ENCODE results near the gene BASP1. TPM values are rescaled to one million over a fixed set of nuclear protein-coding genes. Genes with fewer than 3 reads are reported as not detected.

The BASP1 gene
- total and polyA plus RNA-seq, 2 donors (not counting 1 experiment from before 2014, with no cell fraction given) = 53.0 to 66.4 TPM

- no peaks in the 10 kb centered on the region for H4K20me1 ChIP-seq (ENCODE audit: control insufficient read depth, insufficient read depth, low read length, poor library complexity, severe bottlenecking)
- no peak overlapping the region for H3K4me2 ChIP-seq (replicated peaks; ENCODE audit: low read depth, low read length, poor library complexity, severe bottlenecking)
- no peak overlapping the region for H3K4me3 ChIP-seq (ENCODE audit: control extremely low read depth in 1 of 5, extremely low read depth in 1 of 5, insufficient read depth in 1 of 5, low read depth in 2 of 5, low read length in 4 of 5)
- Mint-ChIP-seq H3K27me3 (no peaks in the 10 kb centered on the region), H3K27ac (no peak overlapping the region), H3K9me3 (ENCODE audit: insufficient read depth) (no peaks in the 10 kb centered on the region), H3K4me1 (peaks cover 12% of the 10 kb centered on the region), H3K4me3 (no peak overlapping the region)
- no peaks in the 10 kb centered on the region for H3K36me3 ChIP-seq (replicated peaks in 1 of 2; ENCODE audit: control extremely low read depth in 1 of 2, control insufficient read depth in 1 of 2, extremely low read depth in 1 of 2, insufficient read depth in 2 of 2, low read length in 1 of 2)
- CTCF ChIA-PET = no interaction called here
- DNase-seq (no peak), ATAC-seq (ENCODE audit: low read depth) (no peak)
- H2AFZ ChIP-seq (ENCODE audit: insufficient read depth, low read depth, low read length, poor library complexity, severe bottlenecking) = no peak overlapping the region
- no peaks in the 10 kb centered on the region for H3K79me2 ChIP-seq (ENCODE audit: control insufficient read depth, insufficient read depth, low read length)
- WGBS (ENCODE audit: insufficient coverage) = 87% methylated on average over 14 of the region's 16 CpGs
- TF ChIP-seq EZH2 (IDR thresholded peaks at IDR 0.05; ENCODE audit: borderline replicate concordance, insufficient read depth, low read depth, low read length, poor library complexity, severe bottlenecking) (no peak), CTCF (IDR thresholded peaks at IDR 0.05) (no peak)
- POLR2A ChIA-PET = no interaction called here
- H3K27ac ChIP-seq (ENCODE audit: low read length in 2 of 2) = no peak overlapping the region
- H3K4me1 ChIP-seq (ENCODE audit: control insufficient read depth in 2 of 2, insufficient read depth in 2 of 2, low read length in 2 of 2) = peaks cover 0 to 8% of the 10 kb centered on the region in 2 donors
- H3K27me3 ChIP-seq (replicated peaks in 1 of 4; ENCODE audit: control extremely low read depth in 1 of 4, control insufficient read depth in 3 of 4, insufficient read depth in 4 of 4, low read length in 3 of 4) = no peaks in the 10 kb centered on the region
- H3K9me3 ChIP-seq (ENCODE audit: control extremely low read depth in 1 of 3, control insufficient read depth in 2 of 3, insufficient read depth in 1 of 3, low read length in 2 of 3) = peaks cover 0 to 5% (median 0%) of the 10 kb centered on the region in 3 donors
- no peak overlapping the region for H3K9ac ChIP-seq (ENCODE audit: low read length)
- intact Hi-C loops (cut with micrococcal nuclease) = loop anchor here (2.0 kb wide), 1 partner anchor 27 kb away; no protein-coding TSS in a partner anchor
Measured at GRCh38 chr5:17289681-17290539, 72.5 kb downstream of the BASP1 start.

- no peak for ATAC-seq (ENCODE audit: low read depth)
- no peak for TF ChIP-seq CTCF (IDR thresholded peaks at IDR 0.05)
- TF ChIP-seq EZH2 (IDR thresholded peaks at IDR 0.05; ENCODE audit: borderline replicate concordance, insufficient read depth, low read depth, low read length, poor library complexity, severe bottlenecking) = no peak
- no peaks in the 10 kb centered on the region for H3K27me3 ChIP-seq (replicated peaks in 1 of 4; ENCODE audit: control extremely low read depth in 1 of 4, control insufficient read depth in 3 of 4, insufficient read depth in 4 of 4, low read length in 3 of 4)
- H3K4me1 Mint-ChIP-seq = peaks cover 8% of the 10 kb centered on the region
- H2AFZ ChIP-seq (ENCODE audit: insufficient read depth, low read depth, low read length, poor library complexity, severe bottlenecking) = no peak overlapping the region
- peaks cover 0 to 5% of the 10 kb centered on the region in 2 donors for H3K4me1 ChIP-seq (ENCODE audit: control insufficient read depth in 2 of 2, insufficient read depth in 2 of 2, low read length in 2 of 2)
- no peaks in the 10 kb centered on the region for H3K36me3 ChIP-seq (replicated peaks in 1 of 2; ENCODE audit: control extremely low read depth in 1 of 2, control insufficient read depth in 1 of 2, extremely low read depth in 1 of 2, insufficient read depth in 2 of 2, low read length in 1 of 2)
- ChIA-PET CTCF (no interaction called here), POLR2A (no interaction called here)
- no peak for DNase-seq
- 96% methylated on average over 6 of the region's 9 CpGs for WGBS (ENCODE audit: insufficient coverage)
- no peak overlapping the region for H3K9ac ChIP-seq (ENCODE audit: low read length)
- intact Hi-C loops (cut with micrococcal nuclease) = loop anchor here (2.0 kb wide), 1 partner anchor 26 kb away; no protein-coding TSS in a partner anchor
- no peak overlapping the region for H3K27ac ChIP-seq (ENCODE audit: low read length in 2 of 2)
- H3K9me3 ChIP-seq (ENCODE audit: control extremely low read depth in 1 of 3, control insufficient read depth in 2 of 3, insufficient read depth in 1 of 3, low read length in 2 of 3) = peaks cover 0 to 5% (median 0%) of the 10 kb centered on the region in 3 donors
- no peak overlapping the region for H3K4me2 ChIP-seq (replicated peaks; ENCODE audit: low read depth, low read length, poor library complexity, severe bottlenecking)
- H3K79me2 ChIP-seq (ENCODE audit: control insufficient read depth, insufficient read depth, low read length) = no peaks in the 10 kb centered on the region
- no peaks in the 10 kb centered on the region for H3K9me3 Mint-ChIP-seq (ENCODE audit: insufficient read depth)
- no peaks in the 10 kb centered on the region for H3K27me3 Mint-ChIP-seq
- H4K20me1 ChIP-seq (ENCODE audit: control insufficient read depth, insufficient read depth, low read length, poor library complexity, severe bottlenecking) = no peaks in the 10 kb centered on the region
- no peak overlapping the region for H3K4me3 Mint-ChIP-seq
- no peak overlapping the region for H3K27ac Mint-ChIP-seq
- no peak overlapping the region for H3K4me3 ChIP-seq (ENCODE audit: control extremely low read depth in 1 of 5, extremely low read depth in 1 of 5, insufficient read depth in 1 of 5, low read depth in 2 of 5, low read length in 4 of 5)
Measured at GRCh38 chr5:17290540-17290974, 73.1 kb downstream of the BASP1 start.

Measured in B cell (primary cell).